Hematopoietic multipotent progenitor cell treated with erythropoietin and hydrocortisone succinate and interleukin-3 and kit ligand, for 6 days (in vitro differentiated cells): Measurements from ENCODE around the gene HCN2.
"Not testable (repeated sequence)": the region's sequence is repeated elsewhere in the genome, so short reads cannot be mapped to it uniquely, and the experiment has no call there.

Experiments
- DNase-seq: peaks from one replicate; pipeline ENCODE4 v3.0.0-alpha.2; 2015

HCN2 gene

GRCh38 chr19:622666-623065 is 33.0 kb downstream of the HCN2 start:
- no peak for DNase-seq

GRCh38 chr19:623175-623916 is 33.7 kb downstream of the HCN2 start:
- no peak for DNase-seq

GRCh38 chr19:623974-624373 is 34.3 kb downstream of the HCN2 start:
- DNase-seq: no peak

GRCh38 chr19:624433-625109 is 34.9 kb downstream of the HCN2 start:
- no peak for DNase-seq

- no peak for DNase-seq
Measured at GRCh38 chr19:625257-625656, 35.6 kb downstream of the HCN2 start.

- DNase-seq: not testable (repeated sequence)
Measured at GRCh38 chr19:626566-626965, 36.9 kb downstream of the HCN2 start.

GRCh38 chr19:628168-628567 is 38.5 kb downstream of the HCN2 start:
- DNase-seq: peak; percentile 37

- DNase-seq: not testable (repeated sequence)
Measured at GRCh38 chr19:629515-629914, 39.8 kb downstream of the HCN2 start.

- DNase-seq: no peak
Measured at GRCh38 chr19:629961-630714, 40.5 kb downstream of the HCN2 start.

GRCh38 chr19:632579-633067 is 42.9 kb downstream of the HCN2 start:
- peak; percentile 81 for DNase-seq

GRCh38 chr19:633068-633785 is 43.5 kb downstream of the HCN2 start, which contains the start of gene POLRMT:
POLRMT (minus strand) TSS chr19:633537; CDS start chr19:633512, 25 bp downstream.
- peak; percentile 99 for DNase-seq

- DNase-seq: peak; percentile 39
Measured at GRCh38 chr19:633786-634639, 44.3 kb downstream of the HCN2 start.

GRCh38 chr19:634975-635652 is 45.4 kb downstream of the HCN2 start:
- DNase-seq: no peak

GRCh38 chr19:638906-639252 is 49.2 kb downstream of the HCN2 start:
- DNase-seq: no peak

GRCh38 chr19:639253-640160 is 49.8 kb downstream of the HCN2 start, which contains the start of gene FGF22:
FGF22 (plus strand) TSS chr19:639879; CDS start chr19:639926, 47 bp downstream.
- DNase-seq: peak; percentile 95

GRCh38 chr19:640161-640558 is 50.5 kb downstream of the HCN2 start:
- no peak for DNase-seq

- DNase-seq: no peak
Measured at GRCh38 chr19:640606-641189, 51.0 kb downstream of the HCN2 start.

- no peak for DNase-seq
Measured at GRCh38 chr19:641702-642101, 52.0 kb downstream of the HCN2 start.
